H1 (cell line): ENCODE measurements around the gene NUP88. TPM values are rescaled to one million over a fixed set of nuclear protein-coding genes. Genes with fewer than 3 reads are reported as not detected.

ENCODE experiments used
- RBBP5 ChIP-seq: IDR thresholded peaks from 2 replicates; pipeline ENCODE4 v1.7.1; 2012; ENCODE audit warnings: low read depth, mild to moderate bottlenecking, inconsistent platforms, low read length, moderate library complexity, borderline replicate concordance
- polyA plus RNA-seq, 7 experiments: library from polyadenylated mRNA; depleted of rRNA in 3 of 7; stranded (reverse) in 5 of 7; unstranded in 2 of 7; fragments of >200 nt in 5 of 7; fragments of 200-250 nt in 2 of 7; gene quantifications; 1 replicate in 5 of 7; 2 replicates in 1 of 7; 4 replicates in 1 of 7; pipeline versions ENCODE4 v1.2.1 to v1.2.3, GENCODE V29; 2011 to 2013; ENCODE audit warnings: missing spikeins in 2 of 7, mixed read lengths in 2 of 7
- total RNA-seq: library from RNA; stranded (reverse); fragmentation: NEBNext Ultra II Directional; extraction: Animal tissue kit (Norgen Biotek cat#: 25700); gene quantifications from 2 replicates; pipeline ENCODE4 v1.2.1, GENCODE V29; 2021

Gene NUP88
- total and polyA plus RNA-seq, 2 of the 8 experiments (the other 6 are each of a cell fraction or from before 2014, with no cell fraction given) = 77.4 to 105 TPM

GRCh38 chr17:5379351-5380107 is 39.9 kb downstream of the NUP88 start (continued):
- no peak for TF ChIP-seq RBBP5
- TF ChIP-seq, all 59 proteins: peak for 0
